HG02970 (cell line): ENCODE data around the gene APOA1.
"Not testable (repeated sequence)": the region's sequence is repeated elsewhere in the genome, so short reads cannot be mapped to it uniquely, and the experiment has no call there.

ENCODE experiments used
- ATAC-seq: cut with Tn5 transposase; IDR thresholded peaks from one replicate; pipeline ENCODE4 v1.9.1; 2021; ENCODE audit warnings: mild to moderate bottlenecking, moderate library complexity, moderate number of reproducible peaks; ENCODE audit not compliant: unreplicated experiment, low FRiP score

The APOA1 gene

GRCh38 chr11:116821050-116821918 is 16.1 kb downstream of the APOA1 start:
- ATAC-seq, result no peak

GRCh38 chr11:116819049-116819448 is 18.4 kb downstream of the APOA1 start:
- no peak for ATAC-seq

DNA sequence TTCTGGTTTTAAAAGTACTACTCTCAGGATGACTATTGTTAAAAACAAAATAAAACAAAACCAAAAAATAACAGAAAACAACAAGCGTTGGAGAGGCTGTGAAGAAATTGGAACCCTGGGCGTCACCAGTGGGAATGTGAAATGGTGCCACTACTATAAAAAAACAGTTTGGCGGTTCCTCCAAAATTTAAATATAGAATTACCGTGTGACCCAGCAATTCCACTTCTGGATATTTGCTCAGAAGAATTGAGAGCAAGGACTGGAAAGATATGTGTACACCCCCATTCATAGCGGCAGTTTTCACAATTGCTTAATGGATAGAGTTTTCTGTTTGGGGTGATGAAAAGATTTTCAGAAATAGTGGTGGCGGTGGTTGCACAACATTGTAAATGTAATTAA is 22.9 kb downstream of the APOA1 start:
- no peak for ATAC-seq

- ATAC-seq, result no peak
These were observed 23.5 kb downstream of the APOA1 start for GRCh38 chr11:116813781-116814471.

- ATAC-seq, result no peak
These were observed 24.3 kb downstream of the APOA1 start for GRCh38 chr11:116813170-116813569.

GRCh38 chr11:116812109-116812508 is 25.3 kb downstream of the APOA1 start:
- ATAC-seq, result no peak

- ATAC-seq, result no peak
These were observed 26.2 kb downstream of the APOA1 start for GRCh38 chr11:116811194-116811593.

GRCh38 chr11:116808262-116809175 is 28.9 kb downstream of the APOA1 start:
- ATAC-seq, result no peak

DNA sequence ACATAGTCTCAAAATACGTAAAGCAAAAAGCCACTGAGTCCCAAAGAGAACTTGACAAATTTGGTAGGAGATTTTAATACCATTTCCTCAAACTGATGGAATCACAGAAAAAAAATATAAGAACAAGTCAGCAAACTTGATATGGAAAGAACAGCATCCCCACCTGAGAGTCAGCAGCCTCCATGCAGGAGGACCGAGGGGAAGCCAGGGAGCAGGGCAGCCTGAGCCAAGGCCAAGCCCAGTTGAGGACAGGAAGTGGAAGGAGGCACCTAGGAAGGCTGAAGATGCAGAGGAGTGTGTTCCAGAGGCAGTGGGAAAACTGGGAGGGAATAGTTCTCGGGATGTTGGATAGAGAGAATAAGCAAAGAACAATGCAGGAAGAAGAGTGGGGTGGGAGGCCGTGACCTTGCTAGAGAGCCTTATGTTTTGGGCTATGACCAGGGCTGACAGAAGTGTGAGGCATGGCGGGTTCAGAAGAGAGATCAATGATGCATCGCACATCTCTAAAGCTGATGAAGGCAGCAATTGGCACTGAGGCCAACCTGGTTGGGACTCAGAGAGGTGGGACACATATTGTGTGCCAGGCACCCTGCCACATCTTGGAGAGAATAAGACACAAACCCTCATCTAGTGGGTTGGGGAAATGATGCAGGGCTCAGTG is 29.7 kb downstream of the APOA1 start:
- no peak for ATAC-seq

DNA sequence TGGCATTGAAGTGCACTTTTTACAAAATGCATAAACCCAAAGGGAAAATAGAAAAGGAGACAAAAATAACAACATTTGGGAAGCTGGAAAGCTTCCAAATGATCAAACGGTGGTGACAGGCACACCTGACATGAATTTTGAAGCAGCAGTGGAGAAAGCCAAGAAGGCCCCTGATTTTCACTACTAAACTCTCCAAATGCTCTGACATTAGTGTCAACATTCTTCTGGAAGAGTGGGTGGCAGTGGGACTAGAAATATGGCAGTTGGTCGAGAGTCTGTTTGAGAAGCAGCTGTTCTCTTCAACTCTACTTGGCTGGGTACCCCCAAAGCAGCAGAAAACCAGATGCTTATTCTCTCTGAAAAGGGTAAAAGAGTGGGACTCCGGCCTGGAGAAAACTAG is 33.4 kb downstream of the APOA1 start:
- ATAC-seq, result no peak

DNA sequence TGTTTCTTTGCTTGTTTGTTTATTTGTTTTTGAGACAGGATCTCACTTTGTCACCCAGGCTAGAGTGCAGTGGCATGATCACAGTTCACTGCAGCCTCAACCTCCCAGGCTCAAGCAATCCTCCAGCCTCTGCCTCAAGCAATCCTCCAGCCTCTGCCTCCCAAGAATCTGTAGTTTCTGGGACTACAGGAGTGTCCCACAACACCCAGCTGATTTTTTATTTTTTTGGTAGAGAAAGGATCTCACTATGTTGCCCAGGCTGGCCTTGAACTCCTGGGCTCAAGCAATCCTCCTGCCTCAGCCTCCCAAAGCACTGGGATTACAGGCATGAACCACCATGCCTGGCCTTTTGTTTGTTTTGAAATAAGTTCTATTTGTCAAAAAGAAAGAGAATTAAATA is 35.8 kb downstream of the APOA1 start:
- not testable (repeated sequence) for ATAC-seq

DNA sequence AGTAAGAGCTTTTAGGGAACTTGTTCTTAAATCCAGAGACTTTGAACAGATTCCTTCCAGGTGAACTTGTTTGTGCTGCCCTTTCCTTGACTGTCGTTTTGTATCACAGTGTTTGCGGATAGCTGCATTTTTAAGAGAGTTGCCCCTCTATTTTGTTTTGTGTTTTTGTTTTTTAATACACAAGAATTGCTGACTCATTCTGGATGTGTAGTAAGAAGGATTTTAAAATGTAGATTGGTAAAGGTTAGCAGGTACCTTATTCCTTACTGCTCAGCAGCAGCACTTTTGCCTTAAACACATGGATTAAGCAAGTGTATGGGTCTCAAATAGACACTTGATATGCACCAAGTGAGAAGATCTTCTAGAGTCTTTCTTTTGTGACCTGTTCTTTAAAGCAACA is 36.8 kb downstream of the APOA1 start:
- ATAC-seq, result no peak

- no peak for ATAC-seq
These were observed 39.1 kb downstream of the APOA1 start for GRCh38 chr11:116798368-116798767.

- ATAC-seq, result no peak
These were observed 39.6 kb downstream of the APOA1 start for GRCh38 chr11:116797816-116798215.

DNA sequence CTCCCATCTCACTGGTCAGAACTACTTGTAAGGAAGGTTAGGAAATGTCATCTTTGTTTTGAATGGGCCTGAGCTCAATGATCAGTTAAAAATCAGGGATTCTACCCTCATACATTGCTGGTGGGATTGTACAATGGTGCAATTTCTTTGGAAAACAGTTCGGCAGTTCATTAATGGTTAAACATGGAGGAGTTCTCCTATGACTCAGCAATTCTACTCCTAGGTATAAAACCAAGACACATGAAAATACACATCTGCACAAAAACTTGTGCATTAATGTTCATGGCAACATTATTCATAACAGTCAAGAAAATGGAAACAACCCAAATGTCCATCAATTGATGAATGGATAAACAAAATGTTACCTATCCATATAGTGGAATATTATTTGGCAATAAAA is 40.9 kb downstream of the APOA1 start:
- ATAC-seq, result no peak

DNA sequence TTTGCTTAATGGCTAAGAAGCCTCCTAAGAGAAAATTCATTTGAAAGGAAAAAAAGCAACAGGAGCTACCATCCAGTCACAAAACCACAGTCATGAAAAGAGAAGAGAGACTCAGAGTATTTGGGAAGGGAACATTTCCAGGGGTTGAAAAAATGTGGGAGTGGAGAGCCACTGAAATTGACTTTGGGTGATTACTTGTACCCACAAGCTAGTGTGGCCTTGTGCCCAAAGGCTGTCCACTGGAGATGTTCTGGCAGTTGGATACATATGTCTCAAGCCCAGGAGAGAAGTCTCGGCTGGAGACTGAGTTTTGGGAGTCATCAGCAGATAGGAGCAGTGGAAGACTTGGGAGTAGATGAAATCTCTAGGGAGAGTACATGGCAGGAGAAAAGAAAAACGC is 42.6 kb downstream of the APOA1 start:
- no peak for ATAC-seq

DNA sequence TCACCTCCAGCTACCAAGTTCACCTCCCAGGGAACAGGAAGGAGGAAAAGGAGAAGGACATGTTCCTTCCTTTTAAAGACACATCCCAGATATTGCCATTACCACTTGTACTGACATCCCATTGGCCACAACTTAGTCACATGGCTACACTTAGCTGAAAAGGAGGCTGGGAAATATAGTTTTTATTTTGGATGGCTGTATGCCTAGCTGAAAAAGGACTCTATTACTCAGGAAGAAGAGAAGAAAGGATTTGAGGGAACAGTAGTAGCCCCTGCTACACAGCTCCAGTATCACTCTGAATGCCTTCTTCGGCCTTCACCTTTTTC is 43.7 kb downstream of the APOA1 start:
- no peak for ATAC-seq

GRCh38 chr11:116792869-116793771 is 44.3 kb downstream of the APOA1 start:
- no peak for ATAC-seq

- ATAC-seq, result no peak
These were observed 45.1 kb downstream of the APOA1 start for GRCh38 chr11:116792144-116792868.
